GM12873 (cell line): Measurements from ENCODE around the gene VPS45.
A peak's percentile ranks its signal among the peaks of the same experiment; 100 is the strongest.

Source experiments
- TF ChIP-seq, protein P1 (sequence below): IDR thresholded peaks from 2 replicates; pipeline ENCODE4 v1.5.1; 2012; ENCODE audit warnings: low read depth, mild to moderate bottlenecking, moderate library complexity, low read length, control low read depth; ENCODE audit not compliant: insufficient read depth; ENCODE audit errors: missing control alignments

Gene VPS45

DNA sequence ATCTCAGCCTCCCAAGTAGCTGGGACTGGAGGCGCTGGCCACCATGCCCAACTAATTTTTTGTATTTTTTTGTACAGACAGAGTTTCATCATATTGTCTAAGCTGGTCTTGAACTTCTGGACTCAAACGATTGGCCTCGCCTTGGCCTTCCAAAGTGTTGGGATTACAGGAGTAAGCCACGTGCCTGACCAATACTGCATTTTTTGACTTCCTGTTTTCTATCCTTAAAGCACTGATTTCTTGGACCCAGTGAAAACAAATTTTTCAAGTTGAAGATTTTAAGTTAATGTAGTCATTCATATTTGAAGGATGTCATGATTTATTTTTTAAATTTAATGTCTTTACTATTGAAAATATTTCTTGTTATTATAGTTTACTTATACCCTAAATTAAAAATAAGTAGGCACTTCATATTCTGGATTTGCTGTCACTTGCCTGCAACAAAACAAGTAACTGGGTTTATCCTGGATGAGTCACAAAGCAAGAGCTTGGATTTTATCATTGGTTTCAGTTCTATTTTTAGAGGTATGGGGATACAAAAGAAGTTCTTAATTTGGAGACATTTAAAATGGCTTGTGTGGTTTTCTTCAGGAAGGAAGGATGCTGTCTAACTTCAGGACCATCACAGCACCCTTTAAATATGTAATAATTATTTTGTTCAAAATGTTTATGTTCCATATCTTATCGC, 2.2 kb upstream of the VPS45 start:
- TF ChIP-seq, protein P1, sequence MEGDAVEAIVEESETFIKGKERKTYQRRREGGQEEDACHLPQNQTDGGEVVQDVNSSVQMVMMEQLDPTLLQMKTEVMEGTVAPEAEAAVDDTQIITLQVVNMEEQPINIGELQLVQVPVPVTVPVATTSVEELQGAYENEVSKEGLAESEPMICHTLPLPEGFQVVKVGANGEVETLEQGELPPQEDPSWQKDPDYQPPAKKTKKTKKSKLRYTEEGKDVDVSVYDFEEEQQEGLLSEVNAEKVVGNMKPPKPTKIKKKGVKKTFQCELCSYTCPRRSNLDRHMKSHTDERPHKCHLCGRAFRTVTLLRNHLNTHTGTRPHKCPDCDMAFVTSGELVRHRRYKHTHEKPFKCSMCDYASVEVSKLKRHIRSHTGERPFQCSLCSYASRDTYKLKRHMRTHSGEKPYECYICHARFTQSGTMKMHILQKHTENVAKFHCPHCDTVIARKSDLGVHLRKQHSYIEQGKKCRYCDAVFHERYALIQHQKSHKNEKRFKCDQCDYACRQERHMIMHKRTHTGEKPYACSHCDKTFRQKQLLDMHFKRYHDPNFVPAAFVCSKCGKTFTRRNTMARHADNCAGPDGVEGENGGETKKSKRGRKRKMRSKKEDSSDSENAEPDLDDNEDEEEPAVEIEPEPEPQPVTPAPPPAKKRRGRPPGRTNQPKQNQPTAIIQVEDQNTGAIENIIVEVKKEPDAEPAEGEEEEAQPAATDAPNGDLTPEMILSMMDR, result no peak

DNA sequence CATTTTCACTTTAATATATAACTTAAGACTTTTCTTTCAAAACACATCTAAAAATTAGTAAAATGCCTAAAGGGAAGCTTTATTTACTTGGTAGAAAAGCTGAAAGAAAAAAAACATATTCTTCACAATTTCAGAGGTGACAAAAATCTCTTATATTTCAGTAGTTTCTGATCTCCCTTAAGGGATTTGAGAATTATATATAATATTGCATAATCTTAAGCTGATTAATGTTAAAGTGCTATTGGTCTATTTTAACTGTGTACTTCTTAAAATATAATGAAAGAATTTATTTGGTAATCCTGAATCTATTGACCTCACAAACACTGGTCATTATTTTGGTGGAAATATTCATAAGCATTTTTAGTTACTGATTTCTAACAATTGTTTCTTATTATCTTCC, 1.2 kb upstream of the VPS45 start:
- TF ChIP-seq, protein P1, result no peak

DNA sequence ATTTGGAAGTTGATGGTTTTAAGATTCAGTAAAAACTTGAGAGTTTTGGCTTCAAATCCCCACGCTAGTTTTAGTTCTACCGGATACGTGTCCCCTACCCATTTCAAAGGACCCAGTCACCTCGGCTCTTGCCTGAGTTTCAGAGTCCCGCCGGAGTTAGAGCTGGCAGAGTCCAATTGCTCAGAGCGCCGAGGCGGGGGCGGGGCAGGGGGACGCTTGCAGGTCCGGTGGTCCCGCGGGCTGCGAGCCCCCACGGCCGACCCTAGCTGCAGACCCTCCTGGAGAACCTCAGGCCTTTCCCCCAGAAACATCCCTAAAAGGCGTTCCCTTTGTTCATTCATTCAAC, 765 bp upstream of the VPS45 start:
- TF ChIP-seq, protein P1, result no peak

DNA sequence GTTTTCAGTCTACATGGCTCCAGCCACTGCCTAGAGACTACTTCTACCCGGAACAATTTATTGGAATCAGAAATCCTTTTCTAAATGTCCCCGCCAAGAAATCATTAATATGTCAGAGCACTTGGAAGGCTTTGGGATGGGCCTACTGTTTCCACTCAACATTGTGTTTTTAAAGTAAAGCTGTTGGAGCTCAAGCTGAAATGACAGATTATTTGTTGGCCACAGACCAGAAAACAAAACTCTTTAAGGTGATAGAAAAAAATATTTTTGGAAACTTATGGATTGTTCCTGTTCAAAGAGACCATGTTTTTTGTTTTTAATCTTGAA, 496 bp downstream of the VPS45 start:
- TF ChIP-seq, protein P1, result no peak

DNA sequence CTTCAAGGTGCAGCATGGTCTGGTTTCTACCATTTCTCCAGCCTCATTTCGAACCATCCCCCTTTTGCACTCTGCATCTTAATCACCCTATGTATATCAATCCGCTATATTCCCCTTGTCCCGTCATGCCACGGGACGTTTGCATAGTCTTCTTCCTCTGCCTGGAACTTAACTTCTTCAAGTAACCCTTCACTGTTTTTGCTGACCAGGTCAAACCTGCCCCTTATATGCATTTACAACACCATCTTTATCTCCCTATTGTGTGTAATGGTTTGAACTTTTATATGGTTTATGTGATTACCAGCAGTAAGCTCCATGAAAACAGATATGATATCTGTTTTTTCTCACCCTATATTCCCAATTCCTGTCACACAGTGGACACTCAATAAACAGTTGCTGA, 2.3 kb downstream of the VPS45 start:
- TF ChIP-seq, protein P1, result no peak

DNA sequence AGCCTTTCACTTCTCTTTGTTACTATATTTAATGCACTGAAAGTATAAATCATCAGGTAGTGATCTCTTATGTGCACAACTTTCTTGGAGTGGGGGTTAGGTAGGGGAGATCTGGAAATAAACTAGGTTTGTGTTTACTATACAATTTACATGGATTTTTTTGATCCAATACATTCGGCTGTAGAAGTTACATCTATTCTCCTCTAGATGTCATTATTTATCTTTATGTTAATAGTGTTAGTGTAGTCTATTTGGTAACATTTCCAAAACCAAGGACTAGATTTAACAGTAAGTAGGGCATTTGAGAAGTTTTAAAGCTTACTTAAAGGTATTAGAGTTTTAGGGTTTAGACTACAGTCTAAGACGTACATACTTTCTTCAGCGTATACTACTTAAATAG, 5.4 kb downstream of the VPS45 start:
- TF ChIP-seq, protein P1, result peak; percentile 38

DNA sequence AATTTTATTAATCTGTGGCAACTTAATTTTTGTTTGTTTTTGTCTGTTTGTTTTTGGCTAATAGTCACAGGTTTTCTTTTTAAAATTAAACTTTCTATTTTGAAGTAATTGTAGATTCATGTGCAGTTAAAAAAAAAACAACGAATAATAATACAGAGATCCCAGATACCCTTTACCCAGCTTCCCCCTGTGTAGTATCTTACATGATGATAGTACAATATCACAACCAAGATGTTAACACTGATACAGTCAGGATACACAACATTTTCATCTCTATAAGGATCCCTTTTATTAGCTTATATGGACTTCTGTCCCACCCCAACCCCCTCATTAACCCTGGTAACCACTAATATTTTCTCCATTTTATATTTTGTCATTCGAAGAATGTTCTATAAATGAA, 5.9 kb downstream of the VPS45 start:
- TF ChIP-seq, protein P1, result no peak
